Loucy (cell line): Measurements from ENCODE around the gene PAK5.

Experiments
- H2AFZ ChIP-seq: fragments of 200-600 bp; sonication (generic); 2 replicates; pipeline ENCODE4 v1.6.0; 2016; ENCODE audit warnings: antibody characterized with exemption, mild to moderate bottlenecking, low read length, moderate library complexity
- H3F3A ChIP-seq: fragments of 200-600 bp; 2 replicates; pipeline ENCODE4 v1.6.0; 2016; ENCODE audit warnings: antibody characterized with exemption, low read depth, mild to moderate bottlenecking
- H3K27me3 ChIP-seq: fragments of 200-600 bp; sonication (generic); 2 replicates; pipeline ENCODE4 v1.6.1; 2014; ENCODE audit warnings: low read length, mild to moderate bottlenecking; ENCODE audit not compliant: insufficient read depth, poor library complexity, severe bottlenecking
- H3K36me3 ChIP-seq: fragments of 200-600 bp; sonication (generic); 2 replicates; pipeline ENCODE4 v1.6.1; 2016; ENCODE audit warnings: low read length; ENCODE audit not compliant: insufficient read depth
- H3K4me1 ChIP-seq: fragments of 200-600 bp; sonication (generic); 2 replicates; pipeline ENCODE4 v1.5.1; 2014; ENCODE audit warnings: low read length, mild to moderate bottlenecking; ENCODE audit not compliant: insufficient read depth, poor library complexity, severe bottlenecking
- H3K4me2 ChIP-seq: fragments of 200-600 bp; sonication (generic); 2 replicates; pipeline ENCODE4 v1.6.0; 2014; ENCODE audit warnings: antibody characterized with exemption, low read length, low read depth, mild to moderate bottlenecking; ENCODE audit not compliant: poor library complexity, severe bottlenecking
- H3K4me3 ChIP-seq: fragments of 200-600 bp; sonication (generic); 2 replicates; pipeline ENCODE4 v1.5.1; 2014; ENCODE audit warnings: low read length, mild to moderate bottlenecking, mixed read lengths; ENCODE audit not compliant: poor library complexity, severe bottlenecking
- H3K79me2 ChIP-seq: fragments of 200-600 bp; sonication (generic); 2 replicates; pipeline ENCODE4 v1.6.1; 2014; ENCODE audit warnings: low read length; ENCODE audit not compliant: insufficient read depth
- H3K9ac ChIP-seq: fragments of 200-600 bp; sonication (generic); 2 replicates; pipeline ENCODE4 v1.6.0; 2014; ENCODE audit warnings: mild to moderate bottlenecking, low read depth, low read length, moderate library complexity; ENCODE audit not compliant: poor library complexity, severe bottlenecking
- H3K9me2 ChIP-seq: fragments of 200-600 bp; sonication (generic); replicated peaks from 2 replicates; pipeline ENCODE4 v1.6.1; 2016; ENCODE audit warnings: low read depth, low read length, mixed read lengths
- H3K9me3 ChIP-seq: fragments of 200-600 bp; sonication (generic); 2 replicates; pipeline ENCODE4 v1.6.1; 2014; ENCODE audit warnings: mild to moderate bottlenecking, antibody characterized with exemption, low read length, low read depth; ENCODE audit not compliant: insufficient read depth
- H4K20me1 ChIP-seq: fragments of 200-600 bp; sonication (generic); 2 replicates; pipeline ENCODE4 v1.6.0; 2014; ENCODE audit warnings: antibody characterized with exemption, low read length, mild to moderate bottlenecking; ENCODE audit not compliant: insufficient read depth, poor library complexity, severe bottlenecking
- EZH2phosphoT487 ChIP-seq: fragments of 200-600 bp; IDR thresholded peaks from 2 replicates; pipeline ENCODE4 v1.6.1; 2018; ENCODE audit warnings: antibody characterized with exemption, mild to moderate bottlenecking, moderate library complexity, borderline replicate concordance
- TF ChIP-seq, protein P1 (sequence below): fragments of 200-600 bp; sonication (generic); conservative IDR thresholded peaks from 2 replicates; pipeline ENCODE4 v1.5.1; 2014; ENCODE audit warnings: mild to moderate bottlenecking, antibody characterized with exemption, low read length

The PAK5 gene

GRCh38 chr20:9775176-9775575 lies 63.7 kb downstream of the PAK5 start:
- no peaks in the 10 kb centered on the region for H3K36me3 ChIP-seq

DNA sequence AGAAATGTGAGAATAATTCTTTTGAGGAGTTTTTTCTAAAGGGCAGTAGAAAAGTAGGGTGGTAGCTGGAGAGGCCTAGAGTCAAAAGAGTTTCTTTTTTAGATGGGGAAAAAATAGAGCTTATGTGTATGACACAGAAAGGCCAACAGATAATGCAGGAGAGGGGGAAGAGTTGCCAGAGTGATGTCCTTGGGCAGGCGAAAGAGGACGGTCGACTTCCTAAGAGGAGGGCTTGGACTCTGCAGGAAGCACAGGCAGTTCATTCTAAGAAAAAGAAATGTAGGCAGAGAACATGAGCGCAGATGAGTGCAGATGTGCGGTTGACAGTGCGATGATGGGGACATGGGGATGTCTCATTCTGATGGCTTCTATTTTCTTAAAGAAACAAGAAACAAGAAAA lies 68.9 kb downstream of the PAK5 start:
- TF ChIP-seq, protein P1, sequence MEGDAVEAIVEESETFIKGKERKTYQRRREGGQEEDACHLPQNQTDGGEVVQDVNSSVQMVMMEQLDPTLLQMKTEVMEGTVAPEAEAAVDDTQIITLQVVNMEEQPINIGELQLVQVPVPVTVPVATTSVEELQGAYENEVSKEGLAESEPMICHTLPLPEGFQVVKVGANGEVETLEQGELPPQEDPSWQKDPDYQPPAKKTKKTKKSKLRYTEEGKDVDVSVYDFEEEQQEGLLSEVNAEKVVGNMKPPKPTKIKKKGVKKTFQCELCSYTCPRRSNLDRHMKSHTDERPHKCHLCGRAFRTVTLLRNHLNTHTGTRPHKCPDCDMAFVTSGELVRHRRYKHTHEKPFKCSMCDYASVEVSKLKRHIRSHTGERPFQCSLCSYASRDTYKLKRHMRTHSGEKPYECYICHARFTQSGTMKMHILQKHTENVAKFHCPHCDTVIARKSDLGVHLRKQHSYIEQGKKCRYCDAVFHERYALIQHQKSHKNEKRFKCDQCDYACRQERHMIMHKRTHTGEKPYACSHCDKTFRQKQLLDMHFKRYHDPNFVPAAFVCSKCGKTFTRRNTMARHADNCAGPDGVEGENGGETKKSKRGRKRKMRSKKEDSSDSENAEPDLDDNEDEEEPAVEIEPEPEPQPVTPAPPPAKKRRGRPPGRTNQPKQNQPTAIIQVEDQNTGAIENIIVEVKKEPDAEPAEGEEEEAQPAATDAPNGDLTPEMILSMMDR: no peak
- TF ChIP-seq EZH2phosphoT487: no peak
- H4K20me1 ChIP-seq: no peaks in the 10 kb centered on the region
- H3K9ac ChIP-seq: no peak overlapping the region
- no peak overlapping the region for H2AFZ ChIP-seq
- no peaks in the 10 kb centered on the region for H3K9me2 ChIP-seq
- no peaks in the 10 kb centered on the region for H3K79me2 ChIP-seq
- H3F3A ChIP-seq: no peaks in the 10 kb centered on the region
- no peak overlapping the region for H3K4me2 ChIP-seq
- no peaks in the 10 kb centered on the region for H3K9me3 ChIP-seq
- no peaks in the 10 kb centered on the region for H3K27me3 ChIP-seq
- no peak overlapping the region for H3K4me3 ChIP-seq
- H3K4me1 ChIP-seq: no peaks in the 10 kb centered on the region
- no peaks in the 10 kb centered on the region for H3K36me3 ChIP-seq

More at GRCh38 chr20:9775176-9775575, 63.7 kb downstream of the PAK5 start:
- H4K20me1 ChIP-seq: no peaks in the 10 kb centered on the region
- no peaks in the 10 kb centered on the region for H3K27me3 ChIP-seq
- no peaks in the 10 kb centered on the region for H3K9me2 ChIP-seq
- H3K79me2 ChIP-seq: no peaks in the 10 kb centered on the region
- H3F3A ChIP-seq: no peaks in the 10 kb centered on the region
- H2AFZ ChIP-seq: no peak overlapping the region
- no peak overlapping the region for H3K4me3 ChIP-seq
- H3K4me2 ChIP-seq: no peak overlapping the region
- H3K9me3 ChIP-seq: no peaks in the 10 kb centered on the region
- TF ChIP-seq EZH2phosphoT487: no peak
- TF ChIP-seq, protein P1: no peak
- H3K9ac ChIP-seq: no peak overlapping the region
- no peaks in the 10 kb centered on the region for H3K4me1 ChIP-seq

DNA sequence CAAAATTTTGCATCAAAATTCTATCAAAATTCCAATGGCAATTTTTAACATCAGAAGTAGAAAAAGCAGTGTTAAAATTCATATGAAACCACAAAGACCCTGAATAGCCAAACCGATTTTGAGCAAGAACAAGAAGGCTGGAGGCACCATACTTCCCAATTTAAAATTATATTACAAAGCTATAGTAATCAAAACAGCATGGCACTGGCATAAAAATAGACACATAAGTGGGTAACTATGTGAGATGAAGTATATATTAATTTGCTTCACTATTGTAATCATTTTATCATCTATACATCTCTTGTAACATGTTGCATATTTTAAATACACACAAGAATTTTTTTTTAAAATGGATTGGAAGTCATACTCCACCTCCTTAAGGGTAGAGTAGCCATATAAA lies 77.4 kb downstream of the PAK5 start:
- Histone ChIP-seq H3K79me2 (no peaks in the 10 kb centered on the region), H3K9ac (no peak overlapping the region)

More for the DNA sequence above, 77.4 kb downstream of the PAK5 start:
- H2AFZ ChIP-seq: no peak overlapping the region
- H4K20me1 ChIP-seq: no peaks in the 10 kb centered on the region
- H3K9me2 ChIP-seq: no peaks in the 10 kb centered on the region
- no peaks in the 10 kb centered on the region for H3K4me1 ChIP-seq
- no peaks in the 10 kb centered on the region for H3F3A ChIP-seq
- H3K36me3 ChIP-seq: no peaks in the 10 kb centered on the region
- no peak overlapping the region for H3K4me3 ChIP-seq
- H3K9me3 ChIP-seq: no peaks in the 10 kb centered on the region
- no peak overlapping the region for H3K4me2 ChIP-seq
- TF ChIP-seq, protein P1: no peak
- TF ChIP-seq EZH2phosphoT487: no peak
- H3K27me3 ChIP-seq: no peaks in the 10 kb centered on the region
